ENCODE measurements around the gene NCAPH2.

GRCh38 chr22:50535113-50535512, 27.1 kb downstream of the NCAPH2 start:
- TF ChIP-seq POLR2A (IDR thresholded peaks at IDR 0.05) (no peak), CTCF (IDR thresholded peaks at IDR 0.05) (no peak)
